NCI-H2081 (cell line): ENCODE results near the gene BBOX1.

Source experiments
- DNase-seq, 2 experiments: peaks; one replicate each; lab custom pipeline; 2025; lab: John Stamatoyannopoulos, UW

The BBOX1 gene

DNA sequence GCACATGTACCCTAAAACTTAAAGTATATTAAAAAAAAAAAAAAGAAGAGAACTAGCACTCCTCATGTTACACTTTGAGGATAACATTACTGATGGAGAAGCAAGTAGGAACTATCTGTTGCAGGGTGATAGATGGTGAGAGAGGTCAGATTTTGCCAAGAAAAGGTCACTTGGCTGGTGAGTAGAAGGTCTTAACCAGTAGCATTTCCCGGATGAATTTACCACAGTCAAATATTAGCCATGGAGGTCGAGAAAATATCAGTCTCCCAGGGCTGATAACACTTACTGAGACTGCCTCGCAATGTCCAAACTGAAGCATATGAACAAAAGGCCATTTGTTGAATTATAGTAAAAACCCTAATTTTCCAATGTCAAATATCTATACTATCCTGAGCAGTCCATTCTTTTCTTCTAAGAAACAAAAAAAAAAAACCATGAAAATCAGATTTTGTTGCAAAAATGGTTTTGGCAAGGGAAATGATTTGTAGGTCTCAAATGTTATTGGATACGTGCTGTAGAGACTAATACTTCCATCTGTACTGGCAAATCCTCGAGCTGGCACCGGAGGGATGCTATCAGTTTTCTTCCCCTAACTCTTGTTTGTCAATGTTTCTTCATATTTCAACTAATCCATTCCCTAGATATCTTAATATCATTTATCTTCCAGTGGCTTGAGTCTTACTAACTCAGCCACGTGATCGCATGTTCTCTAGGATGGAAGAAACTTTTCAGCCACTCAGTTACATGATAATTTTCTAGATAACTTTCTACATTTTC, 14.5 kb upstream of the BBOX1 start:
- DNase-seq = no peak

DNA sequence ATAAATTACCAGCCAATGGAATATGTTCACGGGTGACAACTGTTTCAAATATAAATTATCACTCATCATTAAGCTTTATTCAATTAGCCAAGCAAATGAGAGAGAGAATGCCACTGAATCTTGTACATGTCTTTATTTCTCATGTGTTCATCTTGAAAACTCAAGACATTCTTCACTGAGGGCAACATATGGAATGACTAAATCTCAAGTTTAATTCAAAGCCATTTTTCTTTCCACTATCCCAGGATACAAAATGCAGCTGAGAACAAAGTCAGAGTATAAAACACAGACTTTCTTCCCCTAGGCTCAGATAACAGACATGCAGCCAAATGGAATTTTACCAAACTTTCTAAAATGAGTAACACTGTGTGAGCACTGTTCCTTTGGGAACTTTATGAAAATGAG, 12.1 kb upstream of the BBOX1 start:
- no peak for DNase-seq

DNA sequence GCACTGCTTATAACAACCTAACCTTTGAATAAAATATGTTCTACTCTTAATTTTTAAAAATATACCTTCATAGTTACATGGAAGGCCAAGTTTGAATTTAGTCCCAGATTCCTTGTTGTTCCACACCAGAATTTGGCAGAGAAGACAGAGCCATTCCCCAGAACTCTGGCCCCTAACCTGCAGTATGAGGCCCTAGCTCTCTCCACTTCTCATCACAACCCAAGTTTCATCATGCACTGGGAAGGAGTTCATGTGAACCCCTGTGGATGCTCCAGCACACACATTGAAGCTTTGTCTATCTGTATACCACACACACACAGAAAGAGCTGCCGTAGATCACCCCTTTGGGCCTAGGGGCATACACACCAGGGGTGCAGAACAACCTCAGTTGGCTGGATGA, 10.6 kb upstream of the BBOX1 start:
- no peak for DNase-seq

DNA sequence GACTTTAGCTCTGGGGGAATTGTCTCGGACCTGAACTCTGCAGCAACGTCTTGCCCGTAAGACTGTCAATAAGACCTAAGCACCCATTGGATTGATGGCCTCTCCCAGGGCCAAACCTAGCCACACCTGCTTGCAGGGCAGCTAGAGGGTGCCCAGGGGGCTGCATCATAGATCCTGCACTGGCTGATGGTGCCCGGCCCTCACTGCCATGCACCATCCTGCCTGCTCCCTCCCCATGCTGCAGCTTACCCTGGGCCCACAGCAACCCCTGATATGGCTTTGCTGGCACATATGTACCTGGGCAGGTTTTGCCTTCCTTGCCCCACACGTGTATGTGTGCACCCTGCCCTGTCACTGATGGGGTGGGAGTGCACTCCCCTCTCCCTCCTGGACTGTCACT, 8.9 kb upstream of the BBOX1 start:
- DNase-seq = no peak

DNA sequence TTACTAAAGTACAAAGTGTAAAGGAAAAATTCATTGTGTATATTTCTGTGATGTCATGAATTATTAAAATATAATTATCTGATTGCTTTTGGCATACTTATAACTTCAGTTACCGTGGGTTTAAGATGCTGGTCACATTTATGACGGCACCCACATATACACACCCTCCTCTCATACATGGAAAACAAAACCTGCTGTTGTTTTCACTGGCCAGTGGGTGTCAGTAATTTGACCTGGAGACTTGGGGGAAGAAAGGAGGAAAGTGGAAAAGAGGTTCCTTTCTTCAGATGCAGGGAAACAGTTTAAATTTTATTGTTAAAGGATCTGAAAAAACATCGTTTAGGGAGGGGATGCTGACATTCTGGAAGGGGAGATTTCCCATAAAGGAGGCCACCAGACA, 742 bp upstream of the BBOX1 start:
- no peak for DNase-seq

DNA sequence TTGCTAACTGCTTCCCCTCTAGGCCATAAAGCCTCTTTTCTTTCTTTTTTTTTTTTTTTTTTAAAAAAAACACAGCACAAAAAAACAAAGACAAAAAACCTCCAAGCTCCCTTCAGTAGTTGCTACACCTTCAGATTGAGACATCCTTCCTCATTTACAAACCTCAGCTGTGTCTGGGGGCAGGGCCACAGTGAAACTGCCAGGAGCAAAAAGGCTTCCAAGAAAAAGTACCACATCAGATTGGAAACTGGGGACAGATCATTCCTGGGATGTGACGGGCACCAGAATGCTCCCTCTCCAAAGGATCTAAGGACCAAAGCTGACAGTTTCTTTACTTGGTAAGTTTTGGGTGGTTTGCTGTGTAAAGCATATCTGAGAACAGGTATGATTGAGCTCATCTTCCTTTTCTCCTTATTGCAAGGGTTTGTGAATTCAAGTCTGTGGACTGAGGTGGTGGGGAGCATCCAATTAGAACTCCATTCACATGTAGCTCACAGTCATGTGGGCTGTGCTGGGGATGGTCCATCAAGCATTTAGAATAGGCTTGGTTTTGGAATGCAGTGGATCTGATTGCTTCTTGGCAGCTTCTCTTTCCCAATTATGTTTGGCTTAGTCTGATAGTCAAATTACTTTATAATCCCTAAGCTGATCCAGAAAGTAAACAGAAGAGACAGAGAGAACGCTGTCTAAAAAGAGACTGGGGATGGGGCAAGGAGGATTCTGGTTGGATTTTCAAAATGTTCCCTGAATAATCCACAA, 705 bp downstream of the BBOX1 start:
- no peak for DNase-seq

DNA sequence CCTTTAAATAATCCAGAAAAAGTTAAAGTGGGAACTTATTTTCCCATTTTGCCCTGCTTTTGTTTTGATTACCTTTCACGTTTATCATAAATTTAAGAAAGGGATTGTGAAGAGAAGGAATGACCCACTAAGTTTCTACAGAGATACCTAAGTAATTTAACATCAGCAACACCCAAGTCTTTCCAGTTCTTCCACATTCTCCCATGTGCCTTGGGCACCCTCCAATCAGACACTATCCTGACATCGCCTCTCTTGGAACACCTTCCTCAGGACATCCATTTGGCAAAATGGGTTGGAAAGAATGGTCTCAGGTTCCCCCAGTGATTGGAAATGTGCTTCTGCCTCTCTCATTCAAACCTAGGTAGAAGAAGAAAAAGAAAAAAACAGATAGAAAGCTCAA, 6.3 kb downstream of the BBOX1 start:
- DNase-seq = no peak

DNA sequence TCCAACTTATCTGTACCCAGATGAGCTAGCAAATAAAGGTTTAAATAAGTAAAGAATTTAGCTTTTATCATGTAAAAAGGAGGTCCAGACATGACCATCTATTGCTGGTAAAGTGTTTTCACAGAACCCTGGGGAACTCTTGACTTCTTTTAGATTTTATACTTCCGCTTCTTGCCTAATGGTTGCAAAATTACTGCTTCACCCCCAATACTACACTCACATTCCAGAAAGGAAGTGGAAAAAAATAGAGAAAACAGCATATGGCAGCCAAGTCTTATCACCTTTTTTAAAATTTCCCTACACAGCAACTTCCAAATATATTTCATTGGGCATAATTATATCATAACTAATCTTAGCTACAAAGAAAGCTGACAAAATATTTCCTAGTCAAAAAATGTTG, 12.1 kb downstream of the BBOX1 start:
- DNase-seq = no peak

DNA sequence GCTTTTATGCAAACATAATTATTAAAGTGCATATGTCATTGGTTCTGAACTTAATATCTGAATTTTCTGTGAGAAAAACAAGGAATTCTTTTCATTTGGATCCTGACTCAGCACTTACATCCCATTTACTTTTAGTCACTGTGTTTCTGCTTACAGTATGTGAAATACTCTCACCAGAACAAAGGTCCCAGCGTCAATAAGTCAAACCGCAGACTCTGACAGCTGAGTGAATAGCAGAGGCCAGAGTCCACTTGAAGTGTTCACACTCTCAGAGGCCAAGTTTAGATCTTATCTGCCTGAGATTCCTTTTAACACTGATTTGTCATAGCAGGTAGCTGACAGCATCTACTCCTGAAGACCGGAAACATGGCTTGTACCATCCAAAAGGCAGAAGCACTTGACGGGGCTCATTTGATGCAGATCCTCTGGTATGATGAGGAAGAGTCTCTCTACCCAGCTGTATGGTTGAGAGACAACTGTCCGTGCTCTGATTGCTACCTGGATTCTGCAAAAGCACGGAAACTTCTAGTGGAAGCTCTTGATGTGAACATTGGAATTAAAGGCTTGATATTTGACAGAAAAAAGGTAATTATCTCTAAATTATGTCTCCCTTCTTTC, 14.6 kb downstream of the BBOX1 start:
- no peak for DNase-seq

DNA sequence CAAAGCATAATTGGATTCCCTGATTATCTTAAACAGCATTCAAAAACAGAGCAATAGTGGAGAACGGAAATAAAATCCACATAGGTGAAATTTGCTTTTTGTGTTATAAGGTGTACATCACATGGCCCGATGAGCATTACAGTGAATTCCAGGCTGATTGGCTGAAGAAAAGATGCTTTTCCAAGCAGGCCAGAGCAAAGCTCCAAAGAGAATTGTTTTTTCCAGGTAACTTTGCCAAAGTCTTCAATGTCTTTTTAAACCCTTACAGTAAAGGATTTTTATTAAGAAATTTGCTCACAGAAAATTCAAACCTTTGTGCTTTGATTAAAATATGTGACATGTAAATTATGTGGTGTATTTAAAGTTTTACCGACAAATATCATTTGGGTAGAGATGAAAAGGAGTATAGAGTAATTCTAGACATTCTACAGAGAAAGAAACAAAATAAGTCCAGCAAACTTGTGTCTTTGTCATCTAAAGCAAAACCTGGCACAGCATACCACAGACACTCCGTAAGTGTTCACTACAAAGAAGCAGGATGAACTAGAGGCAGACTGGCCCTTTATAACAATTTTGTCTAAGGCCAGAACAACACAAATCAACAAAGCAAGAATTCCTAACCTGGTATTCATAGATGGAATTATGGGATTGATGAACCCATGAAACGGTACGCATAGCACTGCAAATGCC, 16.6 kb downstream of the BBOX1 start:
- no peak for DNase-seq

DNA sequence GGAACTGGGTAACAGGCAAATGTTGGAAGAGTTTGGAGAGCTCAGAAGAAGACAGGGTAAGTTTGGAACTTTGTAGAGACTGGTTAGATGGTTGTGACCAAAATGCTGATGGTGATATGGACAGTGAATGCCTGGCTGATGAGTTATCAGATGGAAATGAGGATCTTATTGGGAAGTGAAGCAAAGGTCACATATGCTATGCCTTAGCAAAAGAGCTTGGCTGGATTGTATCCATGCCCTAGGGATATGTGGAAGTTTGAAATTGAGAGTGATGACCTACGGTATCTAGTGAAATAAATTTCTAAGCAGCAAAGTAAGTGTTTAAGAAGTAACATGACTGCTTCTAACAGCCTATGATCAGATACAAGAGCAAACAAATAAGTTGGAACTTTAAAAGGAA, 17.8 kb downstream of the BBOX1 start:
- no peak for DNase-seq

DNA sequence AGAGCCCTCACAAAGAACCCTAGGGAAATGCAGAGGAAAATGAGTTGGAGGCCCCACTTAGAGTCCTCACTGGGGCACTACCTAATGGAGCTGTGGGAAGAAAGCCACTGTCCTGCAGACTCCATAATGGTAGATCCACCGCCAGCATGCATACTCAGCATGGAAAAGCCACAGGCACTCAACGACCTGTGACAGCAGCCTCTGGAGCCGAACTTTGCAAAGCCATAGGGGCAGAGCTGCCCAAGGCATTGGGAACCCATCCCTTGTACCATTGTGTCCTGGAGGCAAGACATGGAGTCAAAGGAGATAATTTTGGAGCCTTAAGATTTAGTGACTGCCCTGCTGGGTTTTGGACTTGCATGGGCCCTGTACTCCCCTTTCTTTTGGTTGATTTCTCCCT, 18.8 kb downstream of the BBOX1 start:
- no peak for DNase-seq

DNA sequence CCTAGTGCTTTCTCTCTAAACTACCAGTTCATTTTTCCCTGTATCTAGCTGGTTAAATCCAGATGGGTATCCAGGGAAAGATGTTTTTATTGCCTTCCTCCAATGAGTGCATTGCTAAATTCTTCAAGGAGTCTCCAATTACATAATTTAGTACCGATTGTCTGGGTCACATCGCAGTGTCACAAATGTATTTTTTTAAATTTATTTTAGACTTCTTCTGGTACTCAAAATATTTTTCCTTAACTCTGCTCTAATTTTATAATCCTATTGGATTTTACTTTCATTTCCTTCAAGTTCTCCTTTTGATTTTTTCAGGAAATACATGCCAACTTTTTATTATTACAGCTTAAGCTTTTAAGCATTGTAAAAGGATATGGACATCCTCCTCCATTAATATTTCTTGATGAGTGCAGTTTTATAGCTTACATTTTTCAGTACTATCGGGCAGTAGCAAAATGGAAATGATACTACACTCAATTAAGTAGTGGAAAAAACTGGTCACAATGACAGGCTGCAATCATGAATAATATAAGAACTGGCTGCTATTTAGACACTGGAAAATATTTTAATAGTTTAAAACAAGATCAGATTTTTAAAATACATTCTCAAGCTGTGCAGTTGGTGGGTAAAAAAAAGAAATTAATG, 20.3 kb downstream of the BBOX1 start:
- DNase-seq = no peak

DNA sequence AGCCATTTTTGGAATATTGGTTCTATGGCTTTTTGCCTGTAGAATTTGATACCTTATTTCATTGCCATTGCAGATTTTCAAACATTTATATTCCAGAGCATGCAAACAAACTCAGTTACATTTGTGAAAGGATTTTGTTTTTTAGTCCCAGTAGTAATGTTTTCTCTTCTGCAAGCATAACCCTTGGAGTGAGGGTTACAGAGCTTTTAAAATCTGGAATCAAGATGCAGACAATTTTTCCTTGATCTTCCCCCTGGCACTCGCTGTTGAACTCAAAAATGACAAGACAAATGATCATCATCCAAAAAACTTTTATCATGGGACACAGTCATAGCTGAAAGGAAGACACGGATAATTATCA, 20.8 kb downstream of the BBOX1 start:
- DNase-seq = no peak

DNA sequence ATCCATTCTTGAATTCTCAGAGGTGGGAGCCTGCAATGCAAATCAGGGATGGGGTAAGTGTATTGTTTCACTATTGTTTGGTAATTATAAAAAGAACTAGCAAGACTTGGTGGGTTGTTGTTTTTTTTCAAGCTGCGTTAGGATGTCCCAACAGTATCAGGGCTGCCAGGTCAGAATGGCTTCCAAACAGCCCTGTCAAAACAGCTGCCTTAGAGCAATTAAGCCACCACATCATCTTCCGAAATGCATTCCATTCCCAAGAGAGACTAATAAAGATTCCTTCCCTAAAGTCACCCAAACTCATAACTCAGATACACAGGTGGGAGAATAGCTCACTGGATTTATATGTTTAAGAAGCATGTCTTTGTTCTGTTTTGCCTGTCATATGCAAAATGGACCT, 23.5 kb downstream of the BBOX1 start:
- no peak for DNase-seq

DNA sequence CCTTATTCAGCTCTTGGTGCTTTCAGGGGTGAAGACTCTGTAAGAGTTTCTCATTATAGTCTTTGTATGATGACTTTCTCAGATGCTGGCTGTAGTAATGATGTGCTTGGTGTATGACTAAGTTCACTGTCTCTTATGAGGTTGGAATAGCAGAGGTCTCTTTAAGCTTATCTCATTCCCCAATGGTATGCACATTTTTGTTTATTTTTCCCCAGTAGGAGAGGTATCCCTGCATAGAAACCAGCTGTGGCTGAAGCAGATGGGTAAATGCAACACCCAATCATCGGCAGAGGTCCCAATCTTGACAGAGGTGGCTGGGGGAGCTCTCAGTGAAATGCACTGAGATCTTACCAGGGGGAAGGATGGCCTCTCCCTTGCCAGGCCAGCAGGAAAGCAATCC, 34.6 kb downstream of the BBOX1 start:
- DNase-seq = no peak

DNA sequence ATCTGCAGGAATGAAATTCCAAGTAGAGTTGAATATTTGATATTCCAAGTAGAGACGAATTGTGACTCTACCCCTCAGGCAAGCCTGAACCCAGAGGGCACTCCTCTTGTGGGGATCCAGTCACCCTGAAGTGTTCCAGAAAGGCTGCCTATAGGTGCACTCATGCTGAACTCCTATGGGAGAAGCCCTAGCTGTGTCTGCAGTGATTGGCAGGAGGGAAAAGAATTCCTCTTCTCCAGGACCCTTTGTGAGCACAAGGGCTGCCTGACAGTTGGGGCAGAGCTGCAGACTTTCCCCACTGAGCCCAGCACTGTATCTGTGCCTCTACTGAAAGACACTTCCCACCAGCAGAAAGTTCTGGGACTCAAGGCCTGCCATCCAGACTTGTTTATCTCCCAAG, 35.0 kb downstream of the BBOX1 start:
- no peak for DNase-seq

DNA sequence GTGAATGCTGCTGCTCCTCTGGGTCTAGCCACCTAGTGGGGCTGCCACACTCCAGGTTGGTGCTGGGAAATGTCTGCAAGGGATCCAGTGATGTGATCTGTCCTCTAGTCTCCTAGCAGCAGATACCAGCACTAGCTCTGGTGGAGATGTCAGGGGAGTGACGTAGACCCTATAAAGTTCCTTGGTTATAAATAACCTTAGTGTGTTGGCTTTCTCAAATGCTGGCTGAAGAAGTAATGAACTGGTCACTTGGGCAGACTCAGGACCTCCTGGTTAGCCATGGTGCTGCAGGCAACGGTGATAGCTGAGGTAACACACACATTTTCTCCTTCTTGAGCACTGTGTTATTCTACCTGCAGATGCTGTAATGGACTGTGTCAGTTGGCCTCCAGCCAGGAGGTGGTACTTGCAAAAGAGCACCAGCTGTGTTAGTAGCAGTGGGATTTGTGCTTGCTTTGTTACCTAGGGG, 35.5 kb downstream of the BBOX1 start:
- DNase-seq = peak; percentile 44 to 78

DNA sequence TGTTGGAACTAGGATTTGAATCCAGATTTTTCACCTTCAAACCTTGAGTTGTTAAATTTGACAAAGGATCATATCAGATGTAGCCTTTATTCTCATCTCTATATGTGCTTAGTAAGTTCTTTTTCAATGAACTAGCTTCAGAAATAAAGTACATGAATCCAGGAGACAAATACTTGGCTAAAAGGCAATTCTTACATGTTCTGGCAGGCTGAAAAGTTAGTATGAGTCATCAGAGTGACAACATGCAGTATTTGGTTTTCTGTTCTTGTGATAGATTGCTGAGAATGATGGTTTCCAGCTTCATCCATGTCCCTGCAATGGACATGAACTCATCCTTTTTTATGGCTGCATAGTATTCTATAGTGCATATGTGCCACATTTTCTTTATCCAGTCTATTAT, 40.4 kb downstream of the BBOX1 start:
- no peak for DNase-seq

DNA sequence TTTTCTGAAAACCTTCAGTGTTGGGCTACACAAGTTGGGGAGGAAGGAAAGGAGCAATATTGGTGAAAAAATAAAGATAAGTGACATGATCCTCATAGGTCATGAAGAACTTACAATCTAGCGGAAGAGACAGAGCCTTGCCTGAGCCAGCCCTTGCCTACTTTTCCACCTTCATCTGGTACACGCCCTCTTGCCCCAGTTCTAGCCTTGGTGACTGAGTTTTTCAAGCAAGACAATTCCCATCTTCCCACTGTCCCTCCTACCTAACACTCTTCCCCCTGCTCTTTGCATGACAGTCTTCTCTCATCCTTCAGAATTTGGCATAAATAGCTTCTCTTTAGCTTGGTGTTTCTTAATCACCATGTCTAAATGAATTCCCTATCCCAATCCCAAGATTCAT, 42.6 kb downstream of the BBOX1 start:
- no peak for DNase-seq

DNA sequence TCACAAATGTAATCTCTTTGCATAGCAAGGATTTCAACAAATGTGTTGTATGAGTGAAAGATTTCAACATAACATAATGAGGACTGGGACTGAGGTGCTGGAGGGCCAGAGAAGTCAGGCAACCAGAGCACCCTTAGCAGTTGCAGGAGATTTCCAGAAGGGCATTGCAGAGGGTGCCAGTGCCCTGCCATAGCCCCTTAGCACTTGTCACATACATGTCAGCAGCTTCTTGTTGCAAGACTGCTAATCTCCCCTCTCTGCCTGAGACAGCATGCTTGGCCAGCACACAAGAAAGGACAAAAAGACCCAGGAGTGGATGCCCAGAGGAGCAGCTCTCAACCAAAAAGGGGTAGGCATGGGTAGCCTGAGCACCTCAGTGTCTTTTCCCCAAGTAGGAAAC, 43.2 kb downstream of the BBOX1 start:
- DNase-seq = no peak

DNA sequence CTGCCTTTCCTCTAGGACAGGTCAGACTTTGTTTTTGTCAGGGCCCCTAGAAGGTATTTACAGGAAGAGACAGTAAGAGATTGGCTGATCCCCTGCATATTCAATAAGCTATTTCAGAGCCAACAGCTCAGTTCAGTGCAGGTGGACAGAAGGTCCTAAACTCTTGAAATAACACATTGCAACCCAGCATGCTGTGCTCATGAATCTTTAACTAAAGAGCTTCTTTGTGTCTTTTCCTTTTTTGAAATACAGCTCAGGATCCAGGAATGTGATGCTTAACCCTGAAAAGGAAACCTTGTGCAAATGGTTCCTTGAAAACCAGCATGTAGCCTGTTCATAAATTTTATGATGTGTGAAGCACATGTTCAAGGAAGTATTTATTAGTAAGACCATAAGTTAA, 43.9 kb downstream of the BBOX1 start:
- no peak for DNase-seq
